H1 (cell line): ENCODE data around the gene SLC37A2. TPM values are rescaled to one million over a fixed set of nuclear protein-coding genes. Genes with fewer than 3 reads are reported as not detected.

Source experiments
- CTCF ChIA-PET: fragments of 300-600 bp; sonication (Branson Sonifier 250); formaldehyde crosslinking; loops from one replicate; lab custom pipeline; 2021; ENCODE audit not compliant: partially characterized antibody; lab: Charles Lee
- POLR2A ChIA-PET: fragments of 300-600 bp; sonication (Branson Sonifier 250); formaldehyde crosslinking; loops from one replicate; lab custom pipeline; 2021; ENCODE audit warnings: inconsistent platforms; ENCODE audit not compliant: partially characterized antibody; lab: Charles Lee
- DNase-seq, 2 experiments: peaks; one replicate each; pipeline versions ENCODE4 v3.0.0 to v3.0.0-alpha.2; 2010 to 2022; ENCODE audit warnings: low spot score in 2 of 2, low read depth in 1 of 2, mixed read lengths in 1 of 2
- FAIRE-seq: peaks from 2 replicates; lab custom pipeline; 2011; peaks lifted over from hg19 to GRCh38; lab: Jason Lieb, UNC
- H2AFZ ChIP-seq: 2 replicates; pipeline ENCODE4 v1.8.1; 2012; ENCODE audit warnings: low read length, inconsistent platforms
- H2AK5ac ChIP-seq: 2 replicates; pipeline ENCODE4 v1.6.1; 2013; ENCODE audit warnings: low read depth, low read length
- H2BK120ac ChIP-seq: replicated peaks from 2 replicates; pipeline ENCODE3; 2013; ENCODE audit warnings: low read depth, low read length, inconsistent platforms
- H2BK12ac ChIP-seq: 2 replicates; pipeline ENCODE4 v1.6.1; 2013; ENCODE audit warnings: low read depth, low read length
- H2BK15ac ChIP-seq: 2 replicates; pipeline ENCODE4 v1.6.1; 2013; ENCODE audit warnings: low read length
- H2BK20ac ChIP-seq: 2 replicates; pipeline ENCODE4 v1.6.1; 2013; ENCODE audit warnings: low read length
- H2BK5ac ChIP-seq: 2 replicates; pipeline ENCODE4 v1.6.1; 2013; ENCODE audit warnings: low read depth, low read length
- H3K14ac ChIP-seq: 2 replicates; pipeline ENCODE4 v1.6.1; 2013; ENCODE audit warnings: inconsistent platforms; ENCODE audit not compliant: insufficient read length
- H3K18ac ChIP-seq: 2 replicates; pipeline ENCODE4 v1.6.1; 2013; ENCODE audit warnings: low read length; ENCODE audit errors: extremely low read depth
- H3K23ac ChIP-seq: 2 replicates; pipeline ENCODE4 v1.6.1; 2013; ENCODE audit warnings: inconsistent platforms; ENCODE audit not compliant: insufficient read length
- H3K23me2 ChIP-seq: 2 replicates; pipeline ENCODE4 v1.6.1; 2013; ENCODE audit warnings: low read depth, low read length
- H3K27ac ChIP-seq: 2 replicates; pipeline ENCODE4 v1.6.1; 2011; ENCODE audit warnings: low read depth, low read length, inconsistent platforms
- H3K27me3 ChIP-seq, 4 experiments: replicated peaks in 1 of 4; 1 replicate in 1 of 4; 2 replicates in 3 of 4; pipeline versions ENCODE4 v1.6.1 to v1.8.1; 2011 to 2013; ENCODE audit warnings: low read length in 3 of 4, mild to moderate bottlenecking in 3 of 4, inconsistent platforms in 2 of 4, mixed read lengths in 2 of 4, moderate library complexity in 1 of 4; ENCODE audit not compliant: control insufficient read depth in 3 of 4, insufficient read depth in 3 of 4; ENCODE audit errors: extremely low read depth in 1 of 4
- H3K36me3 ChIP-seq, 4 experiments: 2 replicates each; pipeline versions ENCODE4 v1.6.1 to v1.8.1; 2011 to 2013; ENCODE audit warnings: mild to moderate bottlenecking in 4 of 4, low read length in 3 of 4, moderate library complexity in 2 of 4, control low read depth in 1 of 4, inconsistent platforms in 1 of 4; ENCODE audit not compliant: insufficient read depth in 4 of 4, control insufficient read depth in 2 of 4
- H3K4ac ChIP-seq: replicated peaks from 2 replicates; pipeline ENCODE3; 2013; ENCODE audit warnings: low read length, low read depth, mixed read lengths, inconsistent platforms; ENCODE audit not compliant: insufficient read length
- H3K4me1 ChIP-seq, 4 experiments: replicated peaks in 1 of 4; 1 replicate in 1 of 4; 2 replicates in 3 of 4; pipeline versions ENCODE4 v1.6.1 to v1.8.1; 2011 to 2013; ENCODE audit warnings: low read length in 3 of 4, inconsistent platforms in 2 of 4, mixed read lengths in 1 of 4; ENCODE audit not compliant: insufficient read depth in 4 of 4, control insufficient read depth in 3 of 4
- H3K4me2 ChIP-seq, 2 experiments: 2 replicates each; pipeline versions ENCODE4 v1.6.1 to v1.8.1; 2011 to 2013; ENCODE audit warnings: low read depth in 2 of 2, low read length in 2 of 2, control low read depth in 1 of 2, inconsistent platforms in 1 of 2, mild to moderate bottlenecking in 1 of 2; ENCODE audit not compliant: insufficient read depth in 1 of 2
- H3K4me3 ChIP-seq, 4 experiments: fragments of 200-600, 300-600 bp in 1 of 4; sonication (generic), shearing (Covaris generic), sonication (Bioruptor Twin) in 1 of 4; 2 replicates each; pipeline versions ENCODE4 v1.5.1 to v1.8.1; 2011 to 2016; ENCODE audit warnings: low read length in 4 of 4, low read depth in 3 of 4, control low read depth in 2 of 4, inconsistent platforms in 2 of 4, mild to moderate bottlenecking in 2 of 4, mixed read lengths in 1 of 4, moderate library complexity in 1 of 4; ENCODE audit not compliant: insufficient read depth in 2 of 4; ENCODE audit errors: extremely low read depth in 1 of 4
- H3K56ac ChIP-seq: replicated peaks from 2 replicates; pipeline ENCODE3; 2013; ENCODE audit warnings: low read depth, mild to moderate bottlenecking, mixed read lengths, low read length, inconsistent platforms; ENCODE audit not compliant: insufficient read length
- H3K79me1 ChIP-seq: 2 replicates; pipeline ENCODE4 v1.6.1; 2013; ENCODE audit warnings: low read depth, low read length, control low read depth
- H3K79me2 ChIP-seq, 2 experiments: 2 replicates each; pipeline versions ENCODE4 v1.6.1 to v1.8.1; 2012 to 2013; ENCODE audit warnings: low read length in 2 of 2, mild to moderate bottlenecking in 2 of 2, inconsistent platforms in 1 of 2; ENCODE audit not compliant: insufficient read depth in 2 of 2, control insufficient read depth in 1 of 2
- H3K9ac ChIP-seq, 4 experiments: replicated peaks in 1 of 4; 1 replicate in 1 of 4; 2 replicates in 3 of 4; pipeline versions ENCODE4 v1.6.1 to v1.8.1; 2011 to 2013; ENCODE audit warnings: low read depth in 3 of 4, low read length in 3 of 4, control low read depth in 2 of 4, mild to moderate bottlenecking in 2 of 4, moderate library complexity in 2 of 4, inconsistent platforms in 1 of 4; ENCODE audit errors: extremely low read depth in 1 of 4
- H3K9me3 ChIP-seq, 2 experiments: 2 replicates each; pipeline versions ENCODE4 v1.6.1 to v1.8.1; 2012 to 2013; ENCODE audit warnings: mild to moderate bottlenecking in 2 of 2, moderate library complexity in 2 of 2, control low read depth in 1 of 2, inconsistent platforms in 1 of 2, low read depth in 1 of 2, low read length in 1 of 2, mixed read lengths in 1 of 2; ENCODE audit not compliant: insufficient read depth in 2 of 2
- H4K20me1 ChIP-seq, 2 experiments: replicated peaks in 1 of 2; 2 replicates each; pipeline versions ENCODE3 to v1.8.1; 2011 to 2013; ENCODE audit warnings: inconsistent platforms in 2 of 2, low read length in 2 of 2, mild to moderate bottlenecking in 1 of 2; ENCODE audit not compliant: insufficient read depth in 2 of 2, control insufficient read depth in 1 of 2
- H4K5ac ChIP-seq: 2 replicates; pipeline ENCODE4 v1.6.1; 2013; ENCODE audit warnings: low read length, low read depth, mixed read lengths, inconsistent platforms; ENCODE audit not compliant: insufficient read length
- H4K8ac ChIP-seq: 2 replicates; pipeline ENCODE4 v1.8.0; 2013; ENCODE audit warnings: mild to moderate bottlenecking, moderate library complexity, low read length, inconsistent platforms; ENCODE audit not compliant: insufficient read depth; ENCODE audit errors: extremely low read depth
- H4K91ac ChIP-seq: replicated peaks from 2 replicates; pipeline ENCODE3; 2013; ENCODE audit warnings: low read length, mixed read lengths, inconsistent platforms; ENCODE audit not compliant: insufficient read length
- ATF3 ChIP-seq: IDR thresholded peaks from 2 replicates; pipeline ENCODE4 v1.6.1; 2011; ENCODE audit warnings: low read depth, mild to moderate bottlenecking, low read length; ENCODE audit not compliant: insufficient read depth
- BRCA1 ChIP-seq: IDR thresholded peaks from 2 replicates; pipeline ENCODE4 v1.6.1; 2012; ENCODE audit warnings: low read depth, low read length, improper control_type of control experiment
- CEBPB ChIP-seq: IDR thresholded peaks from 2 replicates; pipeline ENCODE4 v1.6.1; 2012; ENCODE audit warnings: low read depth, low read length
- CTCF ChIP-seq, 3 experiments: IDR thresholded peaks; 1 replicate in 2 of 3; 2 replicates in 1 of 3; pipeline versions ENCODE4 v1.5.1 to v1.6.1; 2011; ENCODE audit warnings: low read length in 3 of 3, mild to moderate bottlenecking in 3 of 3, inconsistent platforms in 2 of 3, low read depth in 1 of 3, moderate library complexity in 1 of 3; ENCODE audit not compliant: insufficient read depth in 1 of 3; ENCODE audit errors: control extremely low read depth in 1 of 3
- KDM5A ChIP-seq: fragments of 200-600 bp; IDR thresholded peaks from 2 replicates; pipeline ENCODE4 v1.7.1; 2012; ENCODE audit warnings: mild to moderate bottlenecking, low read length, inconsistent platforms, mixed read lengths
- PHF8 ChIP-seq: fragments of 200-600 bp; sonication (generic); conservative IDR thresholded peaks from 2 replicates; pipeline ENCODE4 v1.7.1; 2012; ENCODE audit warnings: low read depth, mild to moderate bottlenecking, inconsistent platforms, low read length, moderate library complexity
- RBBP5 ChIP-seq: IDR thresholded peaks from 2 replicates; pipeline ENCODE4 v1.7.1; 2012; ENCODE audit warnings: low read depth, mild to moderate bottlenecking, inconsistent platforms, low read length, moderate library complexity, borderline replicate concordance
- RFX5 ChIP-seq: IDR thresholded peaks from 2 replicates; pipeline ENCODE4 v1.6.1; 2011; ENCODE audit warnings: low read depth, low read length, improper control_type of control experiment, borderline replicate concordance
- RXRA ChIP-seq: IDR thresholded peaks from 2 replicates; pipeline ENCODE4 v1.6.1; 2011; ENCODE audit warnings: low read depth, mild to moderate bottlenecking, low read length, moderate library complexity; ENCODE audit not compliant: insufficient read depth
- TCF12 ChIP-seq: IDR thresholded peaks from 2 replicates; pipeline ENCODE4 v1.6.1; 2011; ENCODE audit warnings: low read depth, mild to moderate bottlenecking, low read length
- WGBS, 2 experiments: shearing (Covaris generic) in 1 of 2; methylation state at CpG; one replicate each; pipeline versions ENCODE4 v1.1.6 to v1.1.7; 2013 to 2015; ENCODE audit warnings: low lambda C conversion rate in 2 of 2, mixed read lengths in 2 of 2, inconsistent platforms in 1 of 2, low coverage in 1 of 2, missing lambda C conversion rate in 1 of 2; ENCODE audit not compliant: insufficient replicate concordance in 2 of 2, insufficient coverage in 1 of 2, insufficient read length in 1 of 2; ENCODE audit errors: extremely low coverage in 1 of 2, missing lambda C conversion rate in 1 of 2; 5-methylcytosine and 5-hydroxymethylcytosine counted together
- polyA plus RNA-seq, 7 experiments: library from polyadenylated mRNA; depleted of rRNA in 3 of 7; stranded (reverse) in 5 of 7; unstranded in 2 of 7; fragments of >200 nt in 5 of 7; fragments of 200-250 nt in 2 of 7; gene quantifications; 1 replicate in 5 of 7; 2 replicates in 1 of 7; 4 replicates in 1 of 7; pipeline versions ENCODE4 v1.2.1 to v1.2.3, GENCODE V29; 2011 to 2013; ENCODE audit warnings: missing spikeins in 2 of 7, mixed read lengths in 2 of 7
- total RNA-seq: library from RNA; stranded (reverse); fragmentation: NEBNext Ultra II Directional; extraction: Animal tissue kit (Norgen Biotek cat#: 25700); gene quantifications from 2 replicates; pipeline ENCODE4 v1.2.1, GENCODE V29; 2021

SLC37A2 gene
- total and polyA plus RNA-seq, 2 of the 8 experiments (the other 6 are each of a cell fraction or from before 2014, with no cell fraction given), result 1.3 to 1.9 TPM

GRCh38 chr11:125090816-125091215 is 27.7 kb downstream of the SLC37A2 start:
- no peaks in the 10 kb centered on the region for H3K79me1 ChIP-seq
- H3K9me3 ChIP-seq, result no peaks in the 10 kb centered on the region
- H2BK5ac ChIP-seq, result no peak overlapping the region
- no peak overlapping the region for H3K4me2 ChIP-seq
- no peak overlapping the region for H3K56ac ChIP-seq
- ChIA-PET CTCF (interaction anchor here (0.6 to 29.4 kb wide), 82 partner anchors 9 to 1552 kb away, joined by 3 to 486 read pairs (median 5); partner anchors contain the start of genes ROBO4, SLC37A2 and TMEM218), POLR2A (interaction anchor here (0.9 to 1.1 kb wide), 2 partner anchors 15 to 255 kb away, joined by 3 to 5 read pairs; no protein-coding TSS in a partner anchor)
- H3K27ac ChIP-seq, result no peak overlapping the region
- TF ChIP-seq RBBP5, result no peak
- no peak for TF ChIP-seq RXRA
- TF ChIP-seq CTCF (IDR thresholded peaks at IDR 0.05; ENCODE audit: control extremely low read depth in 1 of 3, insufficient read depth in 1 of 3, low read depth in 1 of 3, low read length in 3 of 3), result no peak
- no peak for TF ChIP-seq ATF3
- no peak for TF ChIP-seq CEBPB
- TF ChIP-seq RFX5, result no peak
- TF ChIP-seq TCF12, result no peak
- no peak for TF ChIP-seq BRCA1
- no peak for TF ChIP-seq PHF8
- no peak for TF ChIP-seq KDM5A
- no peak overlapping the region for H4K91ac ChIP-seq
- H2BK15ac ChIP-seq, result no peak overlapping the region
- DNase-seq, result no peak
- H3K4ac ChIP-seq, result no peak overlapping the region
- no peaks in the 10 kb centered on the region for H4K20me1 ChIP-seq
- H3K23ac ChIP-seq, result no peak overlapping the region
- no peak overlapping the region for H4K8ac ChIP-seq
- no peak overlapping the region for H3K9ac ChIP-seq
- H3K79me2 ChIP-seq, result no peaks in the 10 kb centered on the region
- 87% methylated on average over 6 of the region's 6 CpGs; no CpG with 5 or more reads in 1 of the 2 experiments for WGBS, 2 experiments
- no peak overlapping the region for H4K5ac ChIP-seq
- no peak overlapping the region for H2BK20ac ChIP-seq
- FAIRE-seq, result no peak
- H2BK120ac ChIP-seq, result no peak overlapping the region
- H3K4me3 ChIP-seq, result no peak overlapping the region
- H3K27me3 ChIP-seq, result no peaks in the 10 kb centered on the region
- H3K4me1 ChIP-seq, result peaks cover 2 to 12% (median 6%) of the 10 kb centered on the region in 4 experiments; a peak in 6 of 7 replicates
- H3K14ac ChIP-seq, result no peak overlapping the region
- no peak overlapping the region for H2BK12ac ChIP-seq
- H3K18ac ChIP-seq, result no peak overlapping the region
- no peaks in the 10 kb centered on the region for H3K23me2 ChIP-seq
- H3K36me3 ChIP-seq, result no peaks in the 10 kb centered on the region
- H2AK5ac ChIP-seq, result no peak overlapping the region
- H2AFZ ChIP-seq, result no peak overlapping the region
